Fibroblast of gingiva (primary cell): ENCODE measurements around the gene IRS2.
"Not testable (repeated sequence)": the region's sequence is repeated elsewhere in the genome, so short reads cannot be mapped to it uniquely, and the experiment has no call there.

Experiments
- DNase-seq: peaks from one replicate; pipeline ENCODE4 v3.0.0-alpha.2; 2011; ENCODE audit warnings: low read depth

The IRS2 gene

DNA sequence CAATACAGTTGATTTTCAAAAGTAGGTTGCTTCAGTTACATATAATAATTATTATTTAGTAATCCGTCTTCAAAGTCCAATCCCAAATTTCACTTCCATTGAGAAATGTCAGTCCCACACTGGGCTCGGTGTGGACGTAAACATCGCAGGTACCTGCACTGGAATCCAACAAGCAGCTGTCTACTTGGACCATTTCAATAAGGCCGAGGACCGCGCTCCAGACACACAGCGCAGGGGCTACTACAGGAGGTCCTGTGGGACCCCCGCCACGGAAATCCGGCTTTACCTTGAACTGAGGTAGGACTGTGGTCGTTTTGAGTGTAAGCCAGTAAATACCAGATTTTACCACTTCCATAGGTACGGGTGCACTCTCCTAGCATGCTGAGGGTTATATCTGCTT lies 30.8 kb downstream of the IRS2 start:
- no peak for DNase-seq

DNA sequence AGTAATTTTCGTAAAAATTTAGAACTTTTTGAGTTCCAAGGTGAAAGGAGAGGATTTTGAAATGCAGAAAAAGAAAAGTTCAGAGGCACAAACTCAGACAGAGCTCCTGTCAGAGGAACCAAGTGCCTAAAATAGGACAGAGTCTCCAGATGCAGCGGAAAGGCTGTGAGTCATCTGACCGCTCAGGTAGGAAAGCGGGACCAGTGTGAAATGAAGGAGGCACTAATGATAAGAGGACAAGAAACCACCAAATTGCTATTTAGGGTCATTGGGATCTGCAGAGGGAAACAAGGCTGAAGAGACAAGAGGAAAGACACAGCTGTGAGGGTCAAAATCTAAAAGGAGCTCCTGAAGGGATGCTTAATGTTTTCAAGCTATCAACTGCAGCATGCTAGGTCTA lies 34.9 kb downstream of the IRS2 start:
- no peak for DNase-seq

DNA sequence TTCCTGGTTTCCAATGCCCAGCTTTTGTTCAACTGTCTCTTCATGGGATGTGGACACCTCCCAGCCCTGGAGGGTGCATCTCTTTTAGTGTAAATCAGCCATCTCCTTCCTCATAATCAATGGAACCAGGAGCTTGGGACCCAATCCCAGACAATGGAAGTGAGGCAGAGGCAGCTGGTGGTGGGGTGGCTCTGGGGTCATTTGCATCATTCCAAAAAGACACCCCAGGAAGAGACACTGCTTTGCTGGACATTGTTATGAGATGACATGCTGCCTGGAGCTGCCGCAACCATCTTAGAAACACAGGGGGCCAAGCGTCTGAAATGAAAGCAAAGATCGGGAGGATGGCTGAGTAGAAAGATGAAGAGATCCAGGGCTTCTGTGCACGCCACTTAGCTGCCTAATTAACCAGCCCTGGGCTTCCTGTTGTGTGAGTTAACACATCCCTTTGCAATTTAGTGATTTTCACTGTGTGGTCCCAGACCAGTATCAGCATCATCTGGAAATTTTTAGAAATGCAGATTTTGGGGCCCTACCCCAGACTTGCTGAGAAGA lies 36.1 kb downstream of the IRS2 start:
- no peak for DNase-seq

DNA sequence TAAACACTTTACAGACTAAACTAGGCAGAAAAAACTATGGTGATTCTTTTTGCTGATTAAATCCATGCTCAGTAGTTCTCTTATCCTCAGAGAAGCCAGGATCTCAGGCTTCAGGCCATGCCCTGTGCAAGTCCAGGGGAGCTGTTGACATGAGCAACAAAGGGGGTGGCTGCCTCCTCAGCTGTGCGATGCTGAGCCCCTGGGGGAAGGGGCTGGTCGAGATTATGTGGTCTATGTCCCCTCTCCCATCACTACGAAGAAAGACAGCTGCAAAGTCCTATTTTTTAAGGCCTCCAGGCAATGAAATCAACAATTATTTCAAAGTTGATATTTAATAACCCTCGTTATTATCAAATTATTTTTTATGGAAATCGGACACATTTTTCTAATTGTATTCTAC lies 37.0 kb downstream of the IRS2 start:
- DNase-seq: no peak

DNA sequence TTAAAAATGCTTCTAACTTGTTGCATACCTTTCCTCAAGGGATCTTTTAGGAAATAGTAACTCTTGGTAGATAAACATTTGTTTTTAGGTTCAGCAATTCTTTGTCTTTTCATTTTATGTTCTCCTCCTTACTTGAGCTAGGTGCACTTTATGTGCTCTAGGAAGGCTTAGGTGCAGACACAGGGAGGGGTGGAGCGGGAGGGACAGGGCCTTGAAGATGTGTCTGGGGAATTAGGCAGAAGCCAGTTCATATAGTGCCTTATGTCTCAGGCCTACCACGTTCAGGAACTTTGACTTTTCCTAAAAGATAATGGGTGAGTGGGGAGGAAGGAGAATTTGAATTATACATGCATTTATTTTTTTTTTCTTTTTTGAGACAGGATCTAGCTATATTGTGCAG lies 37.7 kb downstream of the IRS2 start:
- DNase-seq: no peak

DNA sequence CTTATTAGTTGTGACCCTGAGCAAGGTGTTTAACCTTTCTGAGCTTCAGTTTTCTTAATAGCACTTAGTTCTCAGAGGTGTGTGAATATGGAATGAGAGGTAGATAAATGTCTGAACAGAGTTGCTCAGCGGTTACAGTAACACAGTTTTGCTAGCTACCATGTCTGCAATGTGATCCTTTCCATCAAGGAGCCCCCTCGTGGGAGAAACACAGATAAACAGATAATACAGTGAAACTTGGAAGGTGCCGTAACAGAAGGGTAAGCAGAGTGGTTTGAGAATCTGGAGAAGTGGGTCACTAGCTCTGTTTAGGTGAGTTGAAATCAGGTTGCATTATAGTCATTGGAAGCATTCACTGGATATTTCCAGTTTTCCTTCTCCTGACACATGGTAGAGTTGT lies 38.9 kb downstream of the IRS2 start:
- no peak for DNase-seq

DNA sequence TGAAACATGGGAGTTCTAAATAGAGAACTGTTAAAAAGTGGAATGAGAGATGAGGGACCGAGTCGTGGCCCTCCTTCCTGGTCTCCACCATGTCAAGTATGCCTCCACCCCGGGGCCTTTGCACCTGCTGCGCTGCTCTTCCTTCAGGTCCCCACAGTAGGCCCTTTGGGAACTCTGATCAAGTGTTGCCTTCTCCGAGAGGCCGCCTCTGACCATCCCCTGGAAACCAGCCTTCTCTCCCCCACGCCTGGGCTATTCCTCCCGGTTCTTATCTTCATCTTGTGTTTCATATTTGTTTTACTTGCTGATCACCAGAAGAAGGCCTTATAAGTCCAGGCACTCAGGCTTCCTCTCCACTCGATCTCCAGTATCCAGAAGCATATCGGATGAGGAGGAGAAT lies 40.0 kb downstream of the IRS2 start:
- no peak for DNase-seq

DNA sequence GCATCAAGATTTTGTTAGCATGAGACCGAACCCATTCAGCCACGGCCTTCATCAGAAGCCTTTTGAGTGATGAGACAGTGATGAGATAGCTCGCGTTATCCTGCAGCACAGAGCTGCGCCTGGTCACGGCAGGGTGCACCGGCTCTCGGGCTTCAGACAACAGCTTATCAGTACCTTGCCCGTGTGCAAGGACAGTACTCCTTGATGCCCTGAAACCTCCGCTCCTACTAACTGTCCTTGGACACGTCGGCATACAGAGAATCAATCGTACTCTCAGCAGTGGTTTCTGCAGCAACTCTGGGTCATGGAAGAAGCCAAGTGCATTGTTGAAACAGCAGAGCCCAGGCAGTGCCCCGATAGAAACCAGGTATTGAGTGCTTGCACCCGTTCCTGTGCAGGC lies 40.7 kb downstream of the IRS2 start:
- DNase-seq: no peak

DNA sequence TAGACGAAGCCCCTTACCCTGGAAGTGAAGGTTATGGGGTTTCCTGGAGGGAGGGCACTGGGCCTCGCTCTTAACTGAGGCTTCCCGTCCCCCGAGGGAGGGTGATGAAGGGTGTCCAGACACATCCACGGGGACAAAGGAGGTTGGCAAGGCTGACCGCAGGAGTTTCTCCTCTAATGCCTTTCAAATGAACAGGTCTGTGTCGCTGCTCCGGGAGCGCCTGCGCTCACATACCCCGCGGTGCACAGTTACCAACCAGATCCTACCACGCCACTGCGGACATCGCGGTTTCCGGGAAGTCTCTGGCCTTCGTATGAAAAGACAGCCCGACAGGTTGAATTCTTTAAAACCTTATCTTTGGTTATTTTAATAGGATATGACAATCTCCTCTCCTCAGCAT lies 41.3 kb downstream of the IRS2 start:
- no peak for DNase-seq

DNA sequence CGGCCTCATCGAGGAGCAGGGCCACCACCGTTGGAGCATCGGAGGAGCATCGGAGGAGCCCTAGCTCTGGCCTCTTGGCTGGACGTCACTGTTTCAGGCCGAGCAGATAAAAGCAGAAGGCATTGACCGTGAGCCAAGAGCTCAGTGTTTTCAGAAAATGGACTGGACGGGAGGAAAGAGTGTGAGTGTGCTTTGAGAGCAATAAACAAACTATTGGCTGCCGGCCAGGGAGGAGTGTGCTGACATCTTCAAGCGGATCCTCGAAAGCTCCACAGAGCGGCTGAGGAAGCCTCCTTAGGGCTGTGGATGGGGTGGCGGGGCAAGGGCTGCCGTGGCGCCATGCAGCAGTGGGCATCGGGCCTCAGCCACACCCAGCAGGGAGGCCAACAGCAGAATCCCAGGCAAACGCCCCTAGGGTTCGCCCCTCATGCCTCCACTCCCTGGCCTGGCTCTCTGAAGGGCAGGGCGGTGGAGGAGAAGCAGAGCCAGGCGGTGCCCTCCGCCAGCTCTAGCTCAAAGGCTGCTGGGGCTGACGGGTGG lies 41.8 kb downstream of the IRS2 start:
- DNase-seq: peak; percentile 70

DNA sequence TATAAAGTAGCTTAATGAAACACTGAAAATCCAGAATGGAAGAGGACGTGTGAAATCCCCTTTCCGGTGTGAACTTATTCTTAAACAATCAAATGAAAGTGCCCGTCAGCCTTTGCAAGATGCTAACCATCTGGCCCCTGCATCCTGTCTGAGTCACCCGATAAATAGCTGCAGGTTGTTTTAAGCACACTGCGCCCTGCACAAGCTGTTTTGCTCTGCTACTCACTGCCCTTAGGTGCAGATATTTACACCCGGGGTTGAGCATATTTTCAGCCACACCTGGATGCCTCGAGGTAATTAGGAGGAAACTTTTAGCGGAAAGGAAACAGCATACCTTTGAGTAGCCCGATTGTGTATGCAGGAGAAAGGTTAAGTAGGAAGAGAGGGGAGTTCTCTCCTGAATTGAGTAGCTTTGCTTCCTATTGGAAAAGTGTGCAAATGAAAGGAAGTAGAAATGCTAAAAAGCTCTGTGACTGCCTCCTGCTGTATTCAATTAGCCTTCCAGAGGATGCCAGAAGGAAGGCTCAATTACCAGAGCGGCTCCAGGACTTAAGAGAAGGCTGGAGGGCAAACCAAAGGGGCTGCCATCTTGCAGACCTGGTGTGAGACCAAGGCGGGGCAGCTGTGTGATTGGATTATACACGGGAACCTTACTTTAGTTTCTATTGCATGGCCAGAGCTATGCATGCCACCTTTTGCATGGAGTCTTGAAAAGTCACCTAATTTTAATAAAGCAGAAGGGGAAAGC lies 42.5 kb downstream of the IRS2 start:
- peak; percentile 49 for DNase-seq

DNA sequence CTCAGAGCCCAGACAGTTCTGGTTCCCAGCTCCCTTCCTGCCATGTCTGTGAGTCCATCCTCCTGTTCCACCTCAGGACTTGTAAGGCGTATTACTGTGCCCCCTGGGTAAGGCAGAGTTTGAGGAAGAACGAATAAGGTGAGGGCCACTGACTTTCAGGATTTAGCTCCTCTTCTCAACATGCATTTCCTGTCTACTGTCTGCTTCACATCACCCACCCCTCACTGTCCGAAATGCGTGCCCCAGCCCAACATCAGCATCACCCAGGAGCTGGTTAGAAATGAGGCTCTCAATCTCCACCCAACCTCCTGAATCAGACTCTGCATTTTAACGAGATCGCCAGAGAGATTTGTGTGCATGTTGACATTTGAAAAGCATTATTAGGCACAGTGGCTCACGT lies 44.4 kb downstream of the IRS2 start:
- DNase-seq: no peak

DNA sequence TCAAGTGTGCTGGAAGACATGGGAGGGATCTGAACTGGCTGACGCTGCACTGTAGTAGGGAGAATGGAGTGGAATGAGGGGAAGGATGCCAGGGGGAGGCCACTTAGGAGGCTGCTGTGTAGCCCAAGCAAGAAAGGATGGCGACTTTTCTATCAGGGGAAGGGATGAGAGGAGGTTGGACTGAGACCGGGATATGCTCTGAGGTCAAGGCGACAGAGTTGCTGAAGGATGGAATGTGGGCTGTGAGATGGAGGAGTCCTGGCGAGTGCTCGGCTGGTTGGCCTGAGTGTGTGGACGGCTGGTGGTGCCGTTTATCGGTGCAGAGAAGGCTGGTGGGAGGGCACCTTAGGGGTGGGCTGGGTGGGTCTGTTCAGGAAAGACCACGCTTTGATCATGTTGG lies 45.7 kb downstream of the IRS2 start:
- DNase-seq: no peak

DNA sequence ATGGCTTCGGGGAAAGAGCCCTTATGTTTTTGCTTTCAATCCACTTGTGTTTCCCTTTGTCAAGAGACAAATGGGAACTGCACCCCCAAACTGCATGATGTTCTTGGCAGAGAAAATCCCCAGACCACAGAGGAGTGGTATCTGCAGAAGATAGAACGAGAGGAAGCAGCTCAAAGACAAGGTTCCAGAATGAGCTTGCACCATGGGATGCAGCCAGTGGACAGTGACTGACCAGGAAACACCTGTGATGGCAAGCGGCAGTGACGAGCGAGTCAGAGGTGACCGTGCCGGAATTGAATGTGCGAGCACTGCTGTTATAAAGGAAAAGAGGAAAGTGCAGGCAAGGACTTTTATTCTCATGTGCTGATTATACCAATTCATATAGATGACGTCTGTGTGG lies 46.3 kb downstream of the IRS2 start:
- no peak for DNase-seq

DNA sequence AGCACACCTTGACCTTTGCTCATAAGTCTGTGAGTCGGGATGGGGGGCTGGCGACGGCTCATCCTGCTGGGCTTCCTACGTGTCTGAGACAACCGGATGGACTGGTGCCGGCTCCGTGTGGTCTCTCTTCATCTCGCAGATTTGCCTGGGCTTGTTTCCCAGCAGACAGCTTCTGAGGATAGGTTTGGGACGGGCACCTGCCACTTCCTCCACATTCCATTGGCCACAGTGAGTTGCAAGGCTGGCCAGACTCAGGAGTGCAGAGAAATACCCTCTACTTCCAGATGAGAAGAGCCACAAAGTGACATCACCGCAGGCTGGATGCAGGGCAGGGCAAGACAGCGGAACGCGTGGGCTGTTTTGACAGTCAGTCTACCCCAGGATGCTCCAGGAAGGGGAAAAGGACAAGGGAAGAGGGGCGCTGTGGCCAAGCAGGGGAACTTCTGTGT lies 48.1 kb downstream of the IRS2 start:
- no peak for DNase-seq

DNA sequence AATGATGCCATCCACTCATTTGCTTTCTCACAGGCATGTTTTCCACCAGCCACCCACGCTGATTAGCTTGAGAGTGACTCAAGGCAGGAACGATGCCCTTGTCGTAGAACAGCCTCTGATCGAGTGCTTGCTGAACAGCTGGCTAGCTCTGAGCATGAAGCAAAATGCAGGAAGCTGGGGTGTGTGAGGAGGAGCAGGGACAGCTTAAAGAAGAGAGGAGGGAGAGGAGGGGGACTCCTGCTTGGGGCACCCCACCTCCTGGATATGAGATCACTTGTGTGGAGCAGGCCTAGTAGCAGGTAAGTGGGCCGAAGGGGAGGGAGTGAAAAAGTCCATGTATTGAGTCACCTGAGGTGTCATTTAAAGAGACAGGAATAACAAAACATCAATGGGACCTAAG lies 48.8 kb downstream of the IRS2 start:
- DNase-seq: no peak

DNA sequence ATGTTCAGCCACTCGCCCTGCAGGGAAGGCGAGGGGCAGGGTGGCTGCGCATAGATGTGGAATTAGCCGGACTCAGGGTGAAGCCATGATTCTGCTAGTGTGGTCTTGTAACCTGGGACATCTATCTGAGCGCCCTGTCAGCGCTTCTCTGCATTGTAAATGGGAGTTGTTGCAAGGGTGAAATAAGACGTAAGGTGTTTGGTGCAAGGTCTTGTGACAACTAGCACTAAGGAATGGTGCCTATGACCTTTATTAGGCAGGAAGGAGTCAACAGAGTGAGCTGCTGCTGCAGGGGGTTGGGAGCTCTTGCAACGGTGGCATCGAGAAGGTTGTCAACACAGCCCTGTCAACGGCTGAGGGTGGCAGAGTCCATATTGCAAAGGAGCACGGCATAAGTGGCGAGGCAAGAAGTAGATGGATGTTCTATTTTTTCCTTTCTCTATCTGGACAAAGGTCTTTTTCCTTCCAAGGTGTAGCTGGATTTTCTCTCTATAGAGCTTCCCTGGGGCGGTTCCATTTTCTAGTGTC lies 49.3 kb downstream of the IRS2 start:
- no peak for DNase-seq

DNA sequence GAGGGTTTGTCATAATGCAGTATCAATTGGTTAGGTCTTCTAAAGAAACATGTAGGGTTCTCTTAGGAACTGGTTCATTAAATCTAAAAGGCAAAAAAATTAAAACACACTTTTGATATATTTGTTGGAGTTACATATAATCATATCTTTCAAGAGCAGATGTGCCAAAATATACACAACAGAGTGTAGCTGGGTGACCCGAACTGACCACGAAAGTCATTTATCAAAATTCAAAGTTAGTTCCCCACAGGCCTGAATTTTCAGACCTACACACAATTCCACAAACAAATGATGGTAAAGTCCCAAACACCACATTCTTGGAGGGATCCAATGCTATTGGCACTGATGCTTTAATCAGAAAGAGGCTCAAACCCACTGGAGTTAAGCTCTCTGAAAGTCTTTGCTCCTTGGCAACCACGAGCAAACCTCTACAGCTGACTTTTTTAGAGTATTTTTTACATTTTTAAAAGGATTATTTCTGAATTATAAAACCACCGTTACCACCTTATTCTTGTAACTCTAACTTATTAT lies 50.9 kb downstream of the IRS2 start:
- no peak for DNase-seq

DNA sequence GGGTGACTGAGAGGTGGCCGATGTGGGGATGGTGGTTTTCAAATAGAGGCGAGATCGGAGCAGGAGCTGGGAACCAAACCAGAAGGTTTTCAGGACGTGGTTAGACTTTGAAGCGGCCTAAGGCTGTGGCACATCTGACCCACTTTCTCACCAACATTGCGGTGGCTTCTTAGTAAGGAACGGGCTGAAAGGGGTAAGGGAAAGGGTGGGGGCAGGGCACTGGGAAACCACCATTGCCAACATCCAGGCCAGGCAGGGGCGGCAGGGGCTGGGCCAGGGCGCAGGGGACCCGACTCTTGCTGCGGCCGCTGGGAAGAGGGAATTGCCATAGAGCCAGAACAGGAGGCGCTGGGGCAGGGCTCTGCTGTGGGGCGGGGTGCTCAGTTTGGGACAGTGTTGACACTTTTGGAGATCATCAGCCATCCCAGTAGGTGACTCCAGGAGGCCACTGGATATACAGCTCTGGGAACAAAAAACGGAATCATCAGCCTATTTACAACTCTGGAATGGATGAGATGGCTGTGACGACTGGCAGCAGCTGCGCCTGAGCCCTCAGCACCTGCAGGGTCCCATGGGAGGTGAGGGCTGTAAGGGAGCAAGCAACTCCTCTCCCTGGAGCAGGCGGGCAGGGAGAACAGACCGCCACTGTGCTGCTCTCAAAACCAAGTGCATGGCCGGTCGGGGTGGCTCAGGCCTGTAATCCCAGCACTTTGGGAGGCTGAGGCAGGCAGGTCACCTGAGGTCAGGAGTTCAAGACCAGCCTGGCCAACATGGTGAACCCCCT lies 52.2 kb downstream of the IRS2 start:
- DNase-seq: no peak

DNA sequence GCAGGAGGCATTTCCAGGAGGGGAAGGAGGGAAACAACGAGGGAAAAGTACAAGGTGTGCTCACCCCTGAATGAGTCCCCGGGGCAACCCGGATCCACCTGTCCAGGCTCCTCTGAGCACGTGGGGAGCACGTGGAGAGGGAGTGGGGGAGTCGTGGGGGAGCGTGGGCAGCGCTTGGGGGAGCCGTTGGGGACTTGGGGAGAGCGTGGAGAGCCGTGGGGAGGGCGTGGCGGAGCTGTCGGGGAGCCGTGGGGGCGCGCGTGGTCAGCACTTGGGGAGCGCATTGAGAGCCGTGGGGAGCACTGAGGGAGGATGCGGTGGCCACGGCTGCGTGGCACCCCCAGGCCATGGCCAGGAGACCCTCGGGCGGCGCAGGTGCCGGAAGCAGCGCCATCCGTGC lies 52.8 kb downstream of the IRS2 start:
- DNase-seq: no peak

DNA sequence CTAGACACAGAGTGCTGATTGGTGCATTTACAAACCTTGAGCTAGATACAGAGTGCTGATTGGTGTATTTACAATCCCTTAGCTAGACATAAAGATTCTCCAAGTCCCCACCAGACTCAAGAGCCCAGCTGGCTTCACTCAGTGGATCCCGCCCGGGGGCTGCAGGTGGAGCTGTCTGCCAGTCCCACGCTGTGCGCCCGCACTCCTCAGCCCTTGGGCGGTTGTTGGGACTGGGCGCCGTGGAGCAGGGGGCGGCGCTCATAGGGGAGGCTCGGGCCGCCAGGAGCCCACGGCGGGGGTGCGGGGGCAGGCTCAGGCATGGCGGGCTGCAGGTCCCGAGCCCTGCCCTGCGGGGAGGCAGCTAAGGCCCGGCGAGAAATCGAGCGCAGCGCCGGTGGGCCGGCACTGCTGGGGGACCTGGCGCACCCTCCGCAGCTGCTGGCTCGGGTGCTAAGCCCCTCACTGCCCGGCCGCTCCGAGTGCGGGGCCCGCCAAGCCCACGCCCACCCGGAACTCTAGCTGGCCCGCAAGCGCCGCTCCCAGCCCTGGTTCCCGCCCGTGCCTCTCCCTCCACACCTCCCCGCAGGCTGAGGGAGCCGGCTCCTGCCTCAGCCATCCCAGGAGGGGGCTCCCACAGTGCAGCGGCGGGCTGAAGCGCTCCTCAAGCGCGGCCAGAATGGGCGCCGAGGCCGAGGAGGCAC lies 53.8 kb downstream of the IRS2 start:
- DNase-seq: not testable (repeated sequence)

DNA sequence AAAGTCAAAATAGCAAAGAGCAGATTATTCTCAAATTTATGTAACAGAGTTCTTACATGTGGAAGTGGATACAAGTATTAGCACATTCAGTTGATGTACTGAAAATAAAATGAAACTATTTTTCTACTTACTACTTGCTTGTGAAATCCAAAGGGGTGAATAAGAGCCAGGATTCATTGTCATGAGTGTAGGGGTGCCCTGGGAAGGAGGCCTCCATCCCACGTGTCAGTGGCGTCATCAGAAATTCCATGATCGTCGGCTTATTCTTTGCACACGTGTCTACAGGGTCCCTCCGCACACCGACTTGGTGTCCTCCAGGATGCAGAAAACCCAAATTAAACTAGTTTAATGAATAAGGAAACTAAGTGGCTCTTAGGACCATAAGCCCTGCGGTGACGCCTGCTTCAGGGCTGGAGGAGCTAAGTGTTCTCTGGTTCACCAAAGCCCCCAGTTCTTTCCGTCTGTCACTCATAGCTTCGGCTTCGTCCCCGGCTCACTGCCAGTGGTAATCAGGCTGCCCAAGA lies 55.5 kb downstream of the IRS2 start:
- DNase-seq: no peak
